ENCODE data around the gene CITED2. TPM values are rescaled to one million over a fixed set of nuclear protein-coding genes. Genes with fewer than 3 reads are reported as not detected.

The CITED2 gene
- total RNA-seq, 1 donor from 2014 or later = 22.5 TPM

DNA sequence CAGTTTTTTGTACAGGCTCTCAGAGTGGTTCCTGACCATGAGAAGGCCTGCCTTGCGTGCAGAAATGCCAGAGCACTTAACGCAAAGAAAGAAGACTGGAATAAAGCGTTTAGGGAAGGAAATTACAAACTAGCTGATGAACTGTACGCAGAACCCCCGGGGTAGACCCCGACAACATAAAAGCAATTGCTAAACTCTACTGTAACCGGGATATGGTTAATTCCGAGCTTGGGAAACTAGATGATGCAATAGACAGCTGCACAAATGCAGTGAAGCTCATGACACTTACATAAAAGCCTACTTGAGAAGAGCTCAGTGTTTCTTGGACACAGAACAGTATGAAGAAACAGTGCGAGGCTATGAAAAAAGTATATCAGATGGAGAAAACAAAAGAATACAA, 35.7 kb downstream of the CITED2 start:
- TF ChIP-seq, protein P1, sequence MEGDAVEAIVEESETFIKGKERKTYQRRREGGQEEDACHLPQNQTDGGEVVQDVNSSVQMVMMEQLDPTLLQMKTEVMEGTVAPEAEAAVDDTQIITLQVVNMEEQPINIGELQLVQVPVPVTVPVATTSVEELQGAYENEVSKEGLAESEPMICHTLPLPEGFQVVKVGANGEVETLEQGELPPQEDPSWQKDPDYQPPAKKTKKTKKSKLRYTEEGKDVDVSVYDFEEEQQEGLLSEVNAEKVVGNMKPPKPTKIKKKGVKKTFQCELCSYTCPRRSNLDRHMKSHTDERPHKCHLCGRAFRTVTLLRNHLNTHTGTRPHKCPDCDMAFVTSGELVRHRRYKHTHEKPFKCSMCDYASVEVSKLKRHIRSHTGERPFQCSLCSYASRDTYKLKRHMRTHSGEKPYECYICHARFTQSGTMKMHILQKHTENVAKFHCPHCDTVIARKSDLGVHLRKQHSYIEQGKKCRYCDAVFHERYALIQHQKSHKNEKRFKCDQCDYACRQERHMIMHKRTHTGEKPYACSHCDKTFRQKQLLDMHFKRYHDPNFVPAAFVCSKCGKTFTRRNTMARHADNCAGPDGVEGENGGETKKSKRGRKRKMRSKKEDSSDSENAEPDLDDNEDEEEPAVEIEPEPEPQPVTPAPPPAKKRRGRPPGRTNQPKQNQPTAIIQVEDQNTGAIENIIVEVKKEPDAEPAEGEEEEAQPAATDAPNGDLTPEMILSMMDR (IDR thresholded peaks at IDR 0.05) = no peak
- intact Hi-C loops (cut with micrococcal nuclease) = no loop called here
- POLR2A ChIA-PET = interaction anchor here (0.9 kb wide), 1 partner anchor 207 kb away, joined by 4 read pairs; no protein-coding TSS in a partner anchor
- no peak for DNase-seq
- H3K4me3 Mint-ChIP-seq = no peak overlapping the region
- H3K4me1 Mint-ChIP-seq = peaks cover 9% of the 10 kb centered on the region
- H3K27ac Mint-ChIP-seq = no peak overlapping the region
- CTCF ChIA-PET = interaction anchor here (0.9 to 1.1 kb wide), 2 partner anchors 26 to 119 kb away, joined by 3 to 4 read pairs; no protein-coding TSS in a partner anchor
- ATAC-seq (ENCODE audit: low read depth) = no peak
- no peaks in the 10 kb centered on the region for H3K27me3 Mint-ChIP-seq
- peaks cover 2% of the 10 kb centered on the region for H3K36me3 Mint-ChIP-seq (ENCODE audit: low read depth)
- H3K9me3 Mint-ChIP-seq = peaks cover 6% of the 10 kb centered on the region

DNA sequence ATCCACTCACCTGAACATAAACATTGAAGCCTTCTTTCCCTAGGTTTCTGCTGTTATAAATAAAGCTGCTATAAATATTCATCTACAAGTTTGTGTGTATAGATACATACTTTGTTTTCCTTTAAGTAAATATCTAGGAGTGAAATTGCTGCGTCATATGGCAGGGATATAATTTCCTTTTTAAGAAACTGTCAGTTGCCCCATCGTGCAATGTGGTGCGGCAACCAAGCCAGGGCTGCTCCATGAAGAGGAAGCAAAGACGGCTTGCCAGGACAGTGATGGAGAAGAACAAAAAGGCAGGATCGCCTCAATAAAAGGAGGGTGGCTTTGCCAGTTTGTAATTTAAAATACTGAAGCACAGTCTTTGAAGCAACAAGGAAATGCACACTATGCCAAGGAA, 36.6 kb downstream of the CITED2 start:
- TF ChIP-seq, protein P1 (IDR thresholded peaks at IDR 0.05) = no peak
- no peaks in the 10 kb centered on the region for H3K27me3 Mint-ChIP-seq

DNA sequence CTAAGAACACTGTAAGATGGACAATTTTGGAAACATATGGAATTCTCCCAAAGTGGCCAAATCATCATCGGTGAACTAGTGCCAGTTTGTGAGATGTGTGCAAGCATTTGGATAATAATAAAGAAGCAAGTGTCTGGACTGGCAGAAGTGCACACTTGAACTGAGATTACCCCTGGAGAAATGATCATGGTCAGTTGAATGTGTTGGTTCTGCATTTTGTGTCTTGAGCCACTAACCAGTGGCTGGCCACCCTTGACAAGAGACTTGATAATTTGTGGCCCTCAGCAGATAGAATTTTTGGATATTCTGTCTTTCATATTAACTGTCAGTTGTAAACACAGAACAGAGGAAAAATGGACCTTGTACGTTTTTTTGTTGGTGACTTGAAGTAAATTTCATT, 37.4 kb downstream of the CITED2 start:
- Mint-ChIP-seq H3K4me1 (peaks cover 9% of the 10 kb centered on the region), H3K4me3 (no peak overlapping the region), H3K9me3 (peaks cover 2% of the 10 kb centered on the region), H3K27ac (peak overlapping the region; percentile 3), H3K36me3 (ENCODE audit: low read depth) (no peaks in the 10 kb centered on the region), H3K27me3 (no peaks in the 10 kb centered on the region)
- DNase-seq (no peak), ATAC-seq (ENCODE audit: low read depth) (no peak)
- intact Hi-C loops (cut with micrococcal nuclease) = loop anchor here (2.0 kb wide), 1 partner anchor 24 kb away; no protein-coding TSS in a partner anchor
- TF ChIP-seq, protein P1 (IDR thresholded peaks at IDR 0.05) = no peak
- ChIA-PET CTCF (interaction anchor here (1.6 kb wide), 1 partner anchor 118 kb away, joined by 8 read pairs; no protein-coding TSS in a partner anchor), POLR2A (no interaction called here)

More for the DNA sequence above, 36.6 kb downstream of the CITED2 start:
- DNase-seq (no peak), ATAC-seq (ENCODE audit: low read depth) (no peak)
- H3K4me1 Mint-ChIP-seq = peaks cover 9% of the 10 kb centered on the region
- peaks cover 6% of the 10 kb centered on the region for H3K9me3 Mint-ChIP-seq
- no peak overlapping the region for H3K4me3 Mint-ChIP-seq
- intact Hi-C loops (cut with micrococcal nuclease) = loop anchor here (2.0 kb wide), 1 partner anchor 23 kb away; no protein-coding TSS in a partner anchor
- H3K27ac Mint-ChIP-seq = no peak overlapping the region
- ChIA-PET POLR2A (no interaction called here), CTCF (no interaction called here)
- H3K36me3 Mint-ChIP-seq (ENCODE audit: low read depth) = peaks cover 2% of the 10 kb centered on the region

DNA sequence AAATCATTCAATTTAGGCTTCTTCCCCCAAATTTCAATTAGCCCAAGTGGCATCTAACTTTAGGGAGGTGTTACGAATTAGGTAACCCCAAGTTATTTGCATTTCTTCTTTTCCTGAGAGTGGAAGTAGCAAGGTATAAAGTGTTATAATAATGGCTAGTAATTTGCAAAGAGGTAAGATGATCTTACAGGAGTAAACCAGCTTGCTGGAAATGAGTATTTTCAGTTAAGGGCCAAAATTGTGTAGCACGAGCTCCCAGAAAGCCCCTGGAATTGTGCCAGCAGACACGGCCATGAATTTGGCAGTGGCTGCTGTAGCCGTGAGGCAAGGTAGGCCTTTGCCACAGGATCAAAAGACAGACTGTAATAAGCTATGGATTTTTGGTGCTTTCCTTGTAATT, 38.0 kb downstream of the CITED2 start:
- no peak overlapping the region for H3K27ac Mint-ChIP-seq
- no peak overlapping the region for H3K4me3 Mint-ChIP-seq
- no peaks in the 10 kb centered on the region for H3K36me3 Mint-ChIP-seq (ENCODE audit: low read depth)
- peaks cover 2% of the 10 kb centered on the region for H3K9me3 Mint-ChIP-seq
- H3K27me3 Mint-ChIP-seq = no peaks in the 10 kb centered on the region
- DNase-seq (no peak), ATAC-seq (ENCODE audit: low read depth) (no peak)
- CTCF ChIA-PET = interaction anchor here (0.8 to 1.6 kb wide), 2 partner anchors 28 to 117 kb away, joined by 3 to 8 read pairs; no protein-coding TSS in a partner anchor
- POLR2A ChIA-PET = interaction anchor here (0.8 kb wide), 1 partner anchor 64 kb away, joined by 8 read pairs; no protein-coding TSS in a partner anchor
- TF ChIP-seq, protein P1 (IDR thresholded peaks at IDR 0.05) = no peak
- peaks cover 9% of the 10 kb centered on the region for H3K4me1 Mint-ChIP-seq
- intact Hi-C loops (cut with micrococcal nuclease) = loop anchor here (2.0 kb wide), 1 partner anchor 24 kb away; no protein-coding TSS in a partner anchor

DNA sequence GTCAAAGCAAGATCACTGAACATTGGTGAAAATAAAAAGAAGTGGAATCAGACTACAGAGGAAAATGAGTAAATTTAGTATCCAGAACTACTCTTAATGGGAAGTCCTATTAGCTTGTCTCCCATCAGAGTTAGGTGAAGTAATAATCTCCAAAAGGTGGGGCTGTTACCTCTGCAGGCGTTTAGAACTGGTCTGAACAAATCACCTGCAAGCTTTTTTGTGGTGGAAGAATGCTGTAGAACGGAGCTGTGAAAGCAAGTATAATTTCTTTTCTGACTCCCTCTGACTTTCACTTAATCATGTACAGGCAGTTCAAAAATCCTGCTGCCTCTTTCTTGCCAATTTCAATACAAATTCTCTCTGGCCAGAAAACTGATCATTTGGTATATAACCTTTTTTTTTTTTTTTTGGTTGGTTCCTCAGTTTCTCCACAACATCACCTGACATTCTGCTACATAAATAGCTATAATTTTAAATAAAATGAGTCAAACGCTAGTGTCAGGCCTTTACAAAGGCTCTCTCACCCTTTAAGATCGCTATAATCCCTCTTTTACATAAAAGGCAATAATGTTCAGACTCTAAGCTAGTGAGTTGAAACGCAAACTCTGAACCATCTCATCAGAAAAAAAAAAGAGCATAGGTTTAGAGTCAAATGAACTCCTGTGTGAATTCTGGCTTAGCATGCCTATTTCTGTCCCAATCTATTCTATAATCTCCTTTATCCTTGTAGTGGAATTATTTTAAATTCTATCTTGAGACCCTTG, 38.8 kb downstream of the CITED2 start:
- H3K9me3 Mint-ChIP-seq = no peaks in the 10 kb centered on the region
- H3K27ac Mint-ChIP-seq = no peak overlapping the region
- ATAC-seq (ENCODE audit: low read depth) = no peak
- H3K4me3 Mint-ChIP-seq = no peak overlapping the region
- no peaks in the 10 kb centered on the region for H3K27me3 Mint-ChIP-seq
- H3K36me3 Mint-ChIP-seq (ENCODE audit: low read depth) = no peaks in the 10 kb centered on the region
- TF ChIP-seq, protein P1 (IDR thresholded peaks at IDR 0.05) = no peak
- H3K4me1 Mint-ChIP-seq = peaks cover 9% of the 10 kb centered on the region
- ChIA-PET CTCF (interaction anchor here (0.8 to 1.6 kb wide), 5 partner anchors 29 to 116 kb away, joined by 3 to 8 read pairs (median 4); no protein-coding TSS in a partner anchor), POLR2A (interaction anchor here (0.8 kb wide), 1 partner anchor 63 kb away, joined by 8 read pairs; no protein-coding TSS in a partner anchor)
- DNase-seq = no peak
- intact Hi-C loops (cut with micrococcal nuclease) = loop anchor here (2.0 kb wide), 1 partner anchor 25 kb away; no protein-coding TSS in a partner anchor

Measured in activated B cell treated with CpG ODN at 0.5 μM for 24 hours (primary cell).